GM19043 (cell line): Measurements from ENCODE around the gene TNNT1.

ENCODE experiments used
- ATAC-seq: cut with Tn5 transposase; IDR thresholded peaks from one replicate; pipeline ENCODE4 v1.9.1; 2021; ENCODE audit warnings: low read depth; ENCODE audit not compliant: unreplicated experiment

TNNT1 gene

GRCh38 chr19:55146078-55146704, 2.8 kb downstream of the TNNT1 start:
- ATAC-seq = no peak

- no peak for ATAC-seq
Observed at GRCh38 chr19:55145232-55145631, 3.8 kb downstream of the TNNT1 start.

GRCh38 chr19:55141696-55142095, 7.3 kb downstream of the TNNT1 start:
- no peak for ATAC-seq

GRCh38 chr19:55137915-55138314, 11.1 kb downstream of the TNNT1 start:
- no peak for ATAC-seq

GRCh38 chr19:55136399-55137102, 12.5 kb downstream of the TNNT1 start:
- ATAC-seq = no peak

GRCh38 chr19:55134736-55135135, 14.3 kb downstream of the TNNT1 start:
- no peak for ATAC-seq

GRCh38 chr19:55133639-55134444, 15.2 kb downstream of the TNNT1 start:
- ATAC-seq = no peak

GRCh38 chr19:55132453-55133129, 16.4 kb downstream of the TNNT1 start:
- no peak for ATAC-seq

GRCh38 chr19:55131421-55131820, 17.6 kb downstream of the TNNT1 start:
- ATAC-seq = no peak

- no peak for ATAC-seq
Observed at GRCh38 chr19:55119053-55119452, 30.0 kb downstream of the TNNT1 start.

GRCh38 chr19:55118401-55118991, 30.5 kb downstream of the TNNT1 start:
- no peak for ATAC-seq

- ATAC-seq = peak; percentile 89
Observed at GRCh38 chr19:55117663-55118391, 31.2 kb downstream of the TNNT1 start.

GRCh38 chr19:55116859-55117662, 31.9 kb downstream of the TNNT1 start, which contains the start of gene PPP1R12C:
TSS of gene PPP1R12C (minus strand) at chr19:55117637. CDS start at chr19:55117543, 94 bp downstream.
- ATAC-seq = no peak

GRCh38 chr19:55116232-55116858, 32.7 kb downstream of the TNNT1 start:
- no peak for ATAC-seq

GRCh38 chr19:55115446-55116065, 33.5 kb downstream of the TNNT1 start:
- ATAC-seq = no peak

GRCh38 chr19:55114566-55115145, 34.4 kb downstream of the TNNT1 start:
- ATAC-seq = no peak

GRCh38 chr19:55113570-55114039, 35.4 kb downstream of the TNNT1 start:
- ATAC-seq = no peak
